Thyroid gland (tissue), 4 donors: ENCODE results near the gene KPNA2. TPM values are rescaled to one million over a fixed set of nuclear protein-coding genes. Genes with fewer than 3 reads are reported as not detected.
A peak's percentile ranks its signal among the peaks of the same experiment; 100 is the strongest.

Source experiments
- DNase-seq, 2 donors: peaks; one replicate each; pipeline ENCODE4 v3.0.0-alpha.2; 2019
- H3K27ac ChIP-seq, 3 donors: fragments of 200-600 bp; sonication (generic); 1 replicate in 2 of 3; 2 replicates in 1 of 3; pipeline ENCODE4 v1.5.1; 2016 to 2019; ENCODE audit warnings: mild to moderate bottlenecking in 1 of 3, moderate library complexity in 1 of 3
- H3K27me3 ChIP-seq: fragments of 200-600 bp; sonication (generic); one replicate; pipeline ENCODE4 v1.5.1; 2019
- H3K36me3 ChIP-seq, 2 donors: fragments of 200-600 bp; sonication (generic); one replicate each; pipeline ENCODE4 v1.5.1; 2016 to 2019
- H3K4me1 ChIP-seq, 2 donors: fragments of 200-600 bp; sonication (generic); one replicate each; pipeline ENCODE4 v1.5.1; 2017 to 2019
- H3K4me3 ChIP-seq, 3 donors: fragments of 200-600 bp; sonication (generic); replicated peaks in 1 of 3; 1 replicate in 2 of 3; 2 replicates in 1 of 3; pipeline ENCODE4 v1.5.1; 2016; ENCODE audit warnings: mild to moderate bottlenecking in 1 of 3
- H3K9me3 ChIP-seq: fragments of 200-600 bp; sonication (generic); one replicate; pipeline ENCODE4 v1.5.1; 2017
- POLR2A ChIP-seq, 2 donors: fragments of 450-650 bp; IDR thresholded peaks; one replicate each; pipeline ENCODE4 v1.6.1; 2017; ENCODE audit warnings: antibody characterized with exemption in 2 of 2, mild to moderate bottlenecking in 2 of 2, moderate library complexity in 1 of 2
- WGBS, 2 donors: methylation state at CpG; one replicate each; pipeline ENCODE4 v1.1.5; 2017; 5-methylcytosine and 5-hydroxymethylcytosine counted together
- intact Hi-C: fragments of 100-400 bp; cut with DNase I; formaldehyde crosslinking; loops from one replicate; pipeline ENCODE4 v1.15.1; 2023
- total RNA-seq, 4 donors: library from RNA; depleted of rRNA; stranded (reverse); fragments of >200 nt; gene quantifications; one replicate each; pipeline ENCODE4 v1.2.3, GENCODE V29; 2016
- TF ChIP-seq, protein P1 (sequence below), 6 experiments: fragments of 200-600 bp in 3 of 6; fragments of 450-650 bp in 3 of 6; sonication (generic) in 3 of 6; IDR thresholded peaks; one replicate each; pipeline ENCODE4 v1.5.1; 2016 to 2019; ENCODE audit warnings: antibody characterized with exemption in 6 of 6, mild to moderate bottlenecking in 2 of 6, inconsistent platforms in 1 of 6, moderate library complexity in 1 of 6

KPNA2 gene
- total RNA-seq = 10 to 100 TPM; 13.3 to 25.8 (median 17.5) TPM

DNA sequence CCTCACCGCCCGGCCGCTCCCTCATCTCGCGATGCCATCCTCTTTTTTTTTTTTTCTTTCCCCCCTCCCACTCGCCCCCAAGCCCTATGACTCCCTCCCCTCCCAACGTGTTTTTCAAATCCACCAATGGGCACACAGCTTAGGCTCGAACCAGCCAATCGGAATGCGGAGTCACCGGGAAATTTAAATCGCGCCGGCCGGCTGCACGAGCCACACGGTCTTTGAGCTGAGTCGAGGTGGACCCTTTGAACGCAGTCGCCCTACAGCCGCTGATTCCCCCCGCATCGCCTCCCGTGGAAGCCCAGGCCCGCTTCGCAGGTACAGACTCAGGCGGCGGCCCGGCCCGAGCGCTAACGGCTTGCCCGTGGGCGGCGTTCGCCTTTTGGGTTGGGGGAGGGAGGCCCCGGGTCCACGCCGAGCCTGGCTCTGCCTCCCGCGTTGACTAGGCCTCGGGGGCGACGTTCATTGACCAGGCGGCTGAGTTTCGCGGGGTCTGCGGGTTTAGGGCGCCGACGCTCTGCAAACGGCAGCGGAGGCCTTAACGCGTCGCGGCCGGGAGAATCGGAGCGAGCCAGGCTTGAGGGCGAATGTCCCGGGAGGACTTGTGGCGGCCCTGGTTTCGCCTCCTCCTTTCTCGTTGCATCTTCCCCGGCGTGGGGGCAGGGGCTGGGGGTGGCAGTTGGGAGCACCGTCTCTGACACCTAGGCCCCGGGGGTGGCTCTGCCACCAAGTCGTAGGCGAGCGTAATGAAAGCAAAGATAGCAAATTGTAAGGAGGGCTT is at the start of gene KPNA2:
Gene KPNA2 (plus strand): TSS at position 213 of the 781 bp plus-strand sequence. CDS start 1,398 bp downstream, outside the sequence.
- peak within 1 kb of the TSS in 2 of 3 donors; percentile 56 to 77 for H3K27ac ChIP-seq
- DNase-seq = peak; percentile 92 to 93
- intact Hi-C loops = loop anchor here (10.0 kb wide), 1 partner anchor 51 kb away; no protein-coding TSS in a partner anchor

DNA sequence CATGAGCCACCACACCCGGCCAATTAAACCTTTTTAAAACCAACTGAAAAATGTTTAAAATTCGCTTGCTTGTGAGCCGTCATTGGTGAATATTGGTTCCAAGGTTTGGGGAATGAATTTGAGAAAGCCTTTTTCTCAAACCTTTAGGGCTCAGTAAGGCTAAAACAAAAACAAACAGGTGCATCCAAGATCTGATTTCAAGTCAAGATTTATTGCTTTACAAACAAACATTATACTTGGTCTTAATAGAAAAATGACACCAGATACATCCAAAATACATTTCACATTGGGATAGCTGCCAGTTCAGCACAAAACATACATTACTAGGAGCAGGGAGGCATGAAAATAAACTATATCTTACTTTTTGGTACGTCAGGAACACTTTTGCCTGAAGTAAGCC is 44.6 kb upstream of the KPNA2 start:
- TF ChIP-seq, protein P1, sequence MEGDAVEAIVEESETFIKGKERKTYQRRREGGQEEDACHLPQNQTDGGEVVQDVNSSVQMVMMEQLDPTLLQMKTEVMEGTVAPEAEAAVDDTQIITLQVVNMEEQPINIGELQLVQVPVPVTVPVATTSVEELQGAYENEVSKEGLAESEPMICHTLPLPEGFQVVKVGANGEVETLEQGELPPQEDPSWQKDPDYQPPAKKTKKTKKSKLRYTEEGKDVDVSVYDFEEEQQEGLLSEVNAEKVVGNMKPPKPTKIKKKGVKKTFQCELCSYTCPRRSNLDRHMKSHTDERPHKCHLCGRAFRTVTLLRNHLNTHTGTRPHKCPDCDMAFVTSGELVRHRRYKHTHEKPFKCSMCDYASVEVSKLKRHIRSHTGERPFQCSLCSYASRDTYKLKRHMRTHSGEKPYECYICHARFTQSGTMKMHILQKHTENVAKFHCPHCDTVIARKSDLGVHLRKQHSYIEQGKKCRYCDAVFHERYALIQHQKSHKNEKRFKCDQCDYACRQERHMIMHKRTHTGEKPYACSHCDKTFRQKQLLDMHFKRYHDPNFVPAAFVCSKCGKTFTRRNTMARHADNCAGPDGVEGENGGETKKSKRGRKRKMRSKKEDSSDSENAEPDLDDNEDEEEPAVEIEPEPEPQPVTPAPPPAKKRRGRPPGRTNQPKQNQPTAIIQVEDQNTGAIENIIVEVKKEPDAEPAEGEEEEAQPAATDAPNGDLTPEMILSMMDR (IDR thresholded peaks at IDR 0.05) = no peak
- TF ChIP-seq POLR2A (IDR thresholded peaks at IDR 0.05) = no peak
- 94 to 98% methylated on average over 4 of the region's 4 CpGs for WGBS, 2 donors
- H3K27ac ChIP-seq = no peak overlapping the region
- no peaks in the 10 kb centered on the region for H3K36me3 ChIP-seq
- no peaks in the 10 kb centered on the region for H3K9me3 ChIP-seq
- peaks cover 11 to 17% of the 10 kb centered on the region in 2 donors for H3K4me1 ChIP-seq
- H3K27me3 ChIP-seq = no peaks in the 10 kb centered on the region
- intact Hi-C loops = no loop called here
- H3K4me3 ChIP-seq = no peak overlapping the region
- DNase-seq = no peak

More for the DNA sequence above, at the start of gene KPNA2:
- Histone ChIP-seq H3K9me3 (no peaks in the 10 kb centered on the region), H3K4me3 (peak within 1 kb of the TSS; percentile 72 to 99 (median 84)), H3K4me1 (peaks cover 7 to 13% of the 10 kb centered on the region in 2 donors), H3K36me3 (peaks cover 4 to 10% of the 10 kb centered on the region in 2 donors), H3K27me3 (no peaks in the 10 kb centered on the region)
- TF ChIP-seq POLR2A (IDR thresholded peaks at IDR 0.05) = peak in 1 of 2 donors; percentile 85
- TF ChIP-seq, protein P1 (IDR thresholded peaks at IDR 0.05) = no peak
- WGBS, 2 donors = 0 to 1% methylated on average over 34 to 44 of the region's 72 CpGs

DNA sequence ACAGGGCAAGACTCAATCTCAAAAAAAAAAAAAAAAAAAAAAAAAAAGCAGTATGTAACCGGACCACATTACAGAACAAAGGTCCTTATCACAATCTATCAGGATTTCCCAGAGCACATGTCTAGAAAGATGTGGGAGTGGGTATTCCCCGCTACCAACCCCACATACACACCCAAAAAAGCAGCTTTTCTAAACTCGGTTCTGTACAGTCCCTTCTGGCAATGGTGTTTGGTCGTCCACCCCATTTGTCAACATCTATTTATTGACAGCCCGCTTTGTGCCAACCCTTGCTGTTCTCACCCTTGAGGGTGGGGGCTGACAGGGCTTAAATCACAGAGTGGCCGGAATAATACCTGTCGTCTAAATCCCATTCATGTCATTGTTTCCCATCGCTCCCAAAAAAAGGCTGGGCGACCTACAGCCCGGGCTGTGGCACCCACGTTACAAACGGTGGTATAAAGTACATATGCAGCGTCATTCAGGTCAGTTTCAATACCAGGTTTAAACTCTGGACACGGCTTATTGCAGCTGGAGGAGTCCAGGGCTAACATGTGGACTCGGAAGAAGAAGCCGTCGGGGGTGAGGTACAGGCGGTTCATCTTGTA is 42.9 kb upstream of the KPNA2 start:
- intact Hi-C loops = no loop called here

DNA sequence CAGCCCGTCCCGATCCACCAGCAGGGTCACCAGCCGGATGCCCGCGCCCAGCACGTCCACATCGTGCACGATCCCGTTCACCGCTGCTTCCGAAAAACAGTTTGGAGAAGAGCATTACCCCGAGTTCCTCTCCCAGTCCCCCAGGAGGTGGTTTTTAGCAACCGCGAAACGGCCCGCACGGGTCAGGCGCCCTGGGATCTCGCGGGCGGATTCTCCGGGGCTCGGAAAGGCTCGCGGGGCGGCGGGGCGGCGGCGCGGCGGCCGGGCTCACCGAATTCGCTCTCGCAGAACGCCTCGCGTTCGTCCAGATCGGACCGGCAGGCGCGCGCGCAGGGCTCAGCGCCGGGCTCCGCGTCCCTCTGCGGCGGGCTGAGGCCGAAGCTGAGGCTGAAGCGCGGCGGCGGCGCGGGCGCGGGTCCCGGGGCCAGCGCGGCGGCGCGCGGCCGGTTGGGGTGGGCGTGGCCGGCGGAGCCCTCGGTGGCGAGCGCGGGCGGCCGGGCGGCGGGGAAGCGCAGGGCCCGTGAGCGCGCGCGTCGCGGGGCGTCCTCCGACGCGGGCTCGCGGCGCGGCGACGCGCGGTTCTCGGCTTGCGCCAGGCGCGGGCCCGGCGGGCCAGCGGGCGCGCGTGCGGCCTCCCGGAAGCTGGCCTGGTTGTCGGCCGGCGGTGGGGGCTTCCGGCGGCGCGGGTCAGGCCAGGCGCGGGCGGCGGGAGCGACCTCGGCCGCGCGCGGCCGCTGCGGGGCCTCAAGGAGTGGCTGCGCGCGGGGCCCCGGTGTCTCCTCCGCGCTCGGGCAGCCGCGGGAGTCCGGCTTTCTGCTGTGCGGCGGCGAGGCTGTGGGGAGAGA is 42.2 kb upstream of the KPNA2 start:
- peak in 1 of 2 donors; percentile 76 for TF ChIP-seq POLR2A (IDR thresholded peaks at IDR 0.05)
- TF ChIP-seq, protein P1 (IDR thresholded peaks at IDR 0.05) = peak in 3 of 6 experiments; percentile 2 to 16 (median 12)
- Histone ChIP-seq H3K9me3 (no peaks in the 10 kb centered on the region), H3K27ac (peak overlapping the region; percentile 95 to 98 (median 95)), H3K27me3 (no peaks in the 10 kb centered on the region), H3K4me1 (peaks cover 11 to 17% of the 10 kb centered on the region in 2 donors), H3K36me3 (no peaks in the 10 kb centered on the region), H3K4me3 (peak overlapping the region in 2 of 3 donors; percentile 56 to 96)
- intact Hi-C loops = no loop called here
- peak; percentile 77 to 83 for DNase-seq
- 1 to 2% methylated on average over 14 to 22 of the region's 144 CpGs for WGBS, 2 donors

More for the DNA sequence above, 42.9 kb upstream of the KPNA2 start:
- Histone ChIP-seq H3K27ac (peak overlapping the region; percentile 87 to 91 (median 89)), H3K4me1 (peaks cover 11 to 17% of the 10 kb centered on the region in 2 donors), H3K27me3 (no peaks in the 10 kb centered on the region), H3K9me3 (no peaks in the 10 kb centered on the region), H3K36me3 (no peaks in the 10 kb centered on the region), H3K4me3 (peak overlapping the region in 2 of 3 donors; percentile 56 to 96)
- no peak for DNase-seq
- TF ChIP-seq POLR2A (IDR thresholded peaks at IDR 0.05) = no peak
- TF ChIP-seq, protein P1 (IDR thresholded peaks at IDR 0.05) = no peak
- WGBS, 2 donors = 15 to 24% methylated on average over 13 to 18 of the region's 18 CpGs
